H1 (cell line): Measurements from ENCODE around the gene TEX22. TPM values are rescaled to one million over a fixed set of nuclear protein-coding genes. Genes with fewer than 3 reads are reported as not detected.

ENCODE experiments used
- CTCF ChIA-PET: fragments of 300-600 bp; sonication (Branson Sonifier 250); formaldehyde crosslinking; loops from one replicate; lab custom pipeline; 2021; ENCODE audit not compliant: partially characterized antibody; lab: Charles Lee
- POLR2A ChIA-PET: fragments of 300-600 bp; sonication (Branson Sonifier 250); formaldehyde crosslinking; loops from one replicate; lab custom pipeline; 2021; ENCODE audit warnings: inconsistent platforms; ENCODE audit not compliant: partially characterized antibody; lab: Charles Lee
- DNase-seq, 2 experiments: peaks; one replicate each; pipeline versions ENCODE4 v3.0.0 to v3.0.0-alpha.2; 2010 to 2022; ENCODE audit warnings: low spot score in 2 of 2, low read depth in 1 of 2, mixed read lengths in 1 of 2
- FAIRE-seq: peaks from 2 replicates; lab custom pipeline; 2011; peaks lifted over from hg19 to GRCh38; lab: Jason Lieb, UNC
- H2AFZ ChIP-seq: 2 replicates; pipeline ENCODE4 v1.8.1; 2012; ENCODE audit warnings: low read length, inconsistent platforms
- H2AK5ac ChIP-seq: 2 replicates; pipeline ENCODE4 v1.6.1; 2013; ENCODE audit warnings: low read depth, low read length
- H2BK120ac ChIP-seq: replicated peaks from 2 replicates; pipeline ENCODE3; 2013; ENCODE audit warnings: low read depth, low read length, inconsistent platforms
- H2BK12ac ChIP-seq: 2 replicates; pipeline ENCODE4 v1.6.1; 2013; ENCODE audit warnings: low read depth, low read length
- H2BK15ac ChIP-seq: 2 replicates; pipeline ENCODE4 v1.6.1; 2013; ENCODE audit warnings: low read length
- H2BK20ac ChIP-seq: 2 replicates; pipeline ENCODE4 v1.6.1; 2013; ENCODE audit warnings: low read length
- H2BK5ac ChIP-seq: 2 replicates; pipeline ENCODE4 v1.6.1; 2013; ENCODE audit warnings: low read depth, low read length
- H3K14ac ChIP-seq: 2 replicates; pipeline ENCODE4 v1.6.1; 2013; ENCODE audit warnings: inconsistent platforms; ENCODE audit not compliant: insufficient read length
- H3K18ac ChIP-seq: 2 replicates; pipeline ENCODE4 v1.6.1; 2013; ENCODE audit warnings: low read length; ENCODE audit errors: extremely low read depth
- H3K23ac ChIP-seq: 2 replicates; pipeline ENCODE4 v1.6.1; 2013; ENCODE audit warnings: inconsistent platforms; ENCODE audit not compliant: insufficient read length
- H3K23me2 ChIP-seq: 2 replicates; pipeline ENCODE4 v1.6.1; 2013; ENCODE audit warnings: low read depth, low read length
- H3K27ac ChIP-seq: 2 replicates; pipeline ENCODE4 v1.6.1; 2011; ENCODE audit warnings: low read depth, low read length, inconsistent platforms
- H3K27me3 ChIP-seq, 4 experiments: replicated peaks in 1 of 4; 1 replicate in 1 of 4; 2 replicates in 3 of 4; pipeline versions ENCODE4 v1.6.1 to v1.8.1; 2011 to 2013; ENCODE audit warnings: low read length in 3 of 4, mild to moderate bottlenecking in 3 of 4, inconsistent platforms in 2 of 4, mixed read lengths in 2 of 4, moderate library complexity in 1 of 4; ENCODE audit not compliant: control insufficient read depth in 3 of 4, insufficient read depth in 3 of 4; ENCODE audit errors: extremely low read depth in 1 of 4
- H3K36me3 ChIP-seq, 4 experiments: 2 replicates each; pipeline versions ENCODE4 v1.6.1 to v1.8.1; 2011 to 2013; ENCODE audit warnings: mild to moderate bottlenecking in 4 of 4, low read length in 3 of 4, moderate library complexity in 2 of 4, control low read depth in 1 of 4, inconsistent platforms in 1 of 4; ENCODE audit not compliant: insufficient read depth in 4 of 4, control insufficient read depth in 2 of 4
- H3K4ac ChIP-seq: replicated peaks from 2 replicates; pipeline ENCODE3; 2013; ENCODE audit warnings: low read length, low read depth, mixed read lengths, inconsistent platforms; ENCODE audit not compliant: insufficient read length
- H3K4me1 ChIP-seq, 4 experiments: replicated peaks in 1 of 4; 1 replicate in 1 of 4; 2 replicates in 3 of 4; pipeline versions ENCODE4 v1.6.1 to v1.8.1; 2011 to 2013; ENCODE audit warnings: low read length in 3 of 4, inconsistent platforms in 2 of 4, mixed read lengths in 1 of 4; ENCODE audit not compliant: insufficient read depth in 4 of 4, control insufficient read depth in 3 of 4
- H3K4me2 ChIP-seq, 2 experiments: 2 replicates each; pipeline versions ENCODE4 v1.6.1 to v1.8.1; 2011 to 2013; ENCODE audit warnings: low read depth in 2 of 2, low read length in 2 of 2, control low read depth in 1 of 2, inconsistent platforms in 1 of 2, mild to moderate bottlenecking in 1 of 2; ENCODE audit not compliant: insufficient read depth in 1 of 2
- H3K4me3 ChIP-seq, 4 experiments: fragments of 200-600, 300-600 bp in 1 of 4; sonication (generic), shearing (Covaris generic), sonication (Bioruptor Twin) in 1 of 4; 2 replicates each; pipeline versions ENCODE4 v1.5.1 to v1.8.1; 2011 to 2016; ENCODE audit warnings: low read length in 4 of 4, low read depth in 3 of 4, control low read depth in 2 of 4, inconsistent platforms in 2 of 4, mild to moderate bottlenecking in 2 of 4, mixed read lengths in 1 of 4, moderate library complexity in 1 of 4; ENCODE audit not compliant: insufficient read depth in 2 of 4; ENCODE audit errors: extremely low read depth in 1 of 4
- H3K56ac ChIP-seq: replicated peaks from 2 replicates; pipeline ENCODE3; 2013; ENCODE audit warnings: low read depth, mild to moderate bottlenecking, mixed read lengths, low read length, inconsistent platforms; ENCODE audit not compliant: insufficient read length
- H3K79me1 ChIP-seq: 2 replicates; pipeline ENCODE4 v1.6.1; 2013; ENCODE audit warnings: low read depth, low read length, control low read depth
- H3K79me2 ChIP-seq, 2 experiments: 2 replicates each; pipeline versions ENCODE4 v1.6.1 to v1.8.1; 2012 to 2013; ENCODE audit warnings: low read length in 2 of 2, mild to moderate bottlenecking in 2 of 2, inconsistent platforms in 1 of 2; ENCODE audit not compliant: insufficient read depth in 2 of 2, control insufficient read depth in 1 of 2
- H3K9ac ChIP-seq, 4 experiments: replicated peaks in 1 of 4; 1 replicate in 1 of 4; 2 replicates in 3 of 4; pipeline versions ENCODE4 v1.6.1 to v1.8.1; 2011 to 2013; ENCODE audit warnings: low read depth in 3 of 4, low read length in 3 of 4, control low read depth in 2 of 4, mild to moderate bottlenecking in 2 of 4, moderate library complexity in 2 of 4, inconsistent platforms in 1 of 4; ENCODE audit errors: extremely low read depth in 1 of 4
- H3K9me3 ChIP-seq, 2 experiments: 2 replicates each; pipeline versions ENCODE4 v1.6.1 to v1.8.1; 2012 to 2013; ENCODE audit warnings: mild to moderate bottlenecking in 2 of 2, moderate library complexity in 2 of 2, control low read depth in 1 of 2, inconsistent platforms in 1 of 2, low read depth in 1 of 2, low read length in 1 of 2, mixed read lengths in 1 of 2; ENCODE audit not compliant: insufficient read depth in 2 of 2
- H4K20me1 ChIP-seq, 2 experiments: replicated peaks in 1 of 2; 2 replicates each; pipeline versions ENCODE3 to v1.8.1; 2011 to 2013; ENCODE audit warnings: inconsistent platforms in 2 of 2, low read length in 2 of 2, mild to moderate bottlenecking in 1 of 2; ENCODE audit not compliant: insufficient read depth in 2 of 2, control insufficient read depth in 1 of 2
- H4K5ac ChIP-seq: 2 replicates; pipeline ENCODE4 v1.6.1; 2013; ENCODE audit warnings: low read length, low read depth, mixed read lengths, inconsistent platforms; ENCODE audit not compliant: insufficient read length
- H4K8ac ChIP-seq: 2 replicates; pipeline ENCODE4 v1.8.0; 2013; ENCODE audit warnings: mild to moderate bottlenecking, moderate library complexity, low read length, inconsistent platforms; ENCODE audit not compliant: insufficient read depth; ENCODE audit errors: extremely low read depth
- H4K91ac ChIP-seq: replicated peaks from 2 replicates; pipeline ENCODE3; 2013; ENCODE audit warnings: low read length, mixed read lengths, inconsistent platforms; ENCODE audit not compliant: insufficient read length
- ASH2L ChIP-seq: fragments of 200-600, 300-600 bp; sonication (generic); IDR thresholded peaks from one replicate; pipeline ENCODE4 v1.7.1; 2017; ENCODE audit warnings: low read length
- CHD2 ChIP-seq: IDR thresholded peaks from 2 replicates; pipeline ENCODE4 v1.6.1; 2012; ENCODE audit warnings: low read length, improper control_type of control experiment
- EGR1 ChIP-seq: IDR thresholded peaks from 2 replicates; pipeline ENCODE4 v1.6.1; 2011; ENCODE audit warnings: low read depth, low read length, borderline replicate concordance
- KDM1A ChIP-seq: fragments of 200-600, 300-600 bp; sonication (generic); IDR thresholded peaks from 2 replicates; pipeline ENCODE4 v1.7.1; 2016; ENCODE audit warnings: mild to moderate bottlenecking, low read length, borderline replicate concordance
- NRF1 ChIP-seq: IDR thresholded peaks from 2 replicates; pipeline ENCODE4 v1.6.1; 2011; ENCODE audit warnings: mild to moderate bottlenecking, low read depth, low read length, improper control_type of control experiment
- RNF2 ChIP-seq: fragments of 200-900, 300-1000 bp; sonication (generic); IDR thresholded peaks from 2 replicates; pipeline ENCODE4 v1.7.1; 2016; ENCODE audit warnings: borderline replicate concordance, low read depth, mild to moderate bottlenecking, antibody characterized with exemption, low read length; ENCODE audit not compliant: poor library complexity, severe bottlenecking; ENCODE audit errors: missing control alignments
- RXRA ChIP-seq: IDR thresholded peaks from 2 replicates; pipeline ENCODE4 v1.6.1; 2011; ENCODE audit warnings: low read depth, mild to moderate bottlenecking, low read length, moderate library complexity; ENCODE audit not compliant: insufficient read depth
- SAP30 ChIP-seq: fragments of 300-600 bp; sonication (generic); IDR thresholded peaks from 2 replicates; pipeline ENCODE4 v1.7.1; 2012; ENCODE audit warnings: low read length, moderate library complexity, mild to moderate bottlenecking, inconsistent platforms; ENCODE audit not compliant: insufficient read depth, insufficient replicate concordance
- SP4 ChIP-seq: IDR thresholded peaks from 2 replicates; pipeline ENCODE4 v1.6.1; 2012; ENCODE audit warnings: low read length, inconsistent platforms
- USF2 ChIP-seq: IDR thresholded peaks from 2 replicates; pipeline ENCODE4 v1.6.1; 2011; ENCODE audit warnings: low read length, improper control_type of control experiment
- WGBS, 2 experiments: shearing (Covaris generic) in 1 of 2; methylation state at CpG; one replicate each; pipeline versions ENCODE4 v1.1.6 to v1.1.7; 2013 to 2015; ENCODE audit warnings: low lambda C conversion rate in 2 of 2, mixed read lengths in 2 of 2, inconsistent platforms in 1 of 2, low coverage in 1 of 2, missing lambda C conversion rate in 1 of 2; ENCODE audit not compliant: insufficient replicate concordance in 2 of 2, insufficient coverage in 1 of 2, insufficient read length in 1 of 2; ENCODE audit errors: extremely low coverage in 1 of 2, missing lambda C conversion rate in 1 of 2; 5-methylcytosine and 5-hydroxymethylcytosine counted together
- polyA plus RNA-seq, 7 experiments: library from polyadenylated mRNA; depleted of rRNA in 3 of 7; stranded (reverse) in 5 of 7; unstranded in 2 of 7; fragments of >200 nt in 5 of 7; fragments of 200-250 nt in 2 of 7; gene quantifications; 1 replicate in 5 of 7; 2 replicates in 1 of 7; 4 replicates in 1 of 7; pipeline versions ENCODE4 v1.2.1 to v1.2.3, GENCODE V29; 2011 to 2013; ENCODE audit warnings: missing spikeins in 2 of 7, mixed read lengths in 2 of 7
- total RNA-seq: library from RNA; stranded (reverse); fragmentation: NEBNext Ultra II Directional; extraction: Animal tissue kit (Norgen Biotek cat#: 25700); gene quantifications from 2 replicates; pipeline ENCODE4 v1.2.1, GENCODE V29; 2021

The TEX22 gene
- total and polyA plus RNA-seq, 2 of the 8 experiments (the other 6 are each of a cell fraction or from before 2014, with no cell fraction given), result 0.24 to 0.39 TPM

- Histone ChIP-seq H3K56ac (no peak overlapping the region), H3K4me1 (0 out of 7 replicates have a peak, but pooled peaks cover 0 to 3% (median 0%) of the 10 kb centered on the region in 4 experiments), H3K4ac (no peak overlapping the region), H4K20me1 (peaks cover 9 to 20% of the 10 kb centered on the region in 2 experiments), H2BK15ac (no peak overlapping the region), H3K36me3 (peaks cover 18 to 71% (median 41%) of the 10 kb centered on the region in 4 experiments), H3K79me1 (peaks cover 2% of the 10 kb centered on the region; the same call in 1 of the 2 replicates), H3K27me3 (no peaks in the 10 kb centered on the region), H2BK120ac (no peak overlapping the region), H3K23ac (no peak overlapping the region), H3K14ac (no peak overlapping the region), H3K23me2 (no peaks in the 10 kb centered on the region), H2BK12ac (no peak overlapping the region), H4K8ac (no peak overlapping the region), H3K79me2 (no peaks in the 10 kb centered on the region; a peak in 1 of 4 replicates), H4K5ac (no peak overlapping the region), H3K18ac (no peak overlapping the region), H3K4me2 (no peak overlapping the region), H2BK5ac (no peak overlapping the region), H3K9ac (no peak overlapping the region), H2AK5ac (no peak overlapping the region), H3K27ac (peak overlapping the region; percentile 33; the same call in 1 of the 2 replicates), H4K91ac (no peak overlapping the region), H2BK20ac (no peak overlapping the region), H3K4me3 (no peak overlapping the region), H3K9me3 (no peaks in the 10 kb centered on the region), H2AFZ (no peak overlapping the region)
- DNase-seq (no peak), FAIRE-seq (no peak)
- 91% methylated on average over 22 of the region's 22 CpGs; no CpG with 5 or more reads in 1 of the 2 experiments for WGBS, 2 experiments
- no peak for TF ChIP-seq ASH2L
- no peak for TF ChIP-seq CHD2
- no peak for TF ChIP-seq RXRA
- TF ChIP-seq NRF1, result no peak
- no peak for TF ChIP-seq SP4
- TF ChIP-seq RNF2, result no peak
- no peak for TF ChIP-seq USF2
- TF ChIP-seq KDM1A, result no peak
- no peak for TF ChIP-seq EGR1
- no peak for TF ChIP-seq SAP30
- ChIA-PET CTCF (interaction anchor here (0.7 to 2.4 kb wide), 16 partner anchors 9 to 256 kb away, joined by 3 to 13 read pairs (median 4); no protein-coding TSS in a partner anchor), POLR2A (interaction anchor here (0.9 to 1.8 kb wide), 7 partner anchors 11 to 68 kb away, joined by 3 to 6 read pairs (median 3); no protein-coding TSS in a partner anchor)
These were observed 58.6 kb downstream of the TEX22 start for GRCh38 chr14:105456736-105457617.
